ENCODE results near the gene KRT39.

The KRT39 gene

DNA sequence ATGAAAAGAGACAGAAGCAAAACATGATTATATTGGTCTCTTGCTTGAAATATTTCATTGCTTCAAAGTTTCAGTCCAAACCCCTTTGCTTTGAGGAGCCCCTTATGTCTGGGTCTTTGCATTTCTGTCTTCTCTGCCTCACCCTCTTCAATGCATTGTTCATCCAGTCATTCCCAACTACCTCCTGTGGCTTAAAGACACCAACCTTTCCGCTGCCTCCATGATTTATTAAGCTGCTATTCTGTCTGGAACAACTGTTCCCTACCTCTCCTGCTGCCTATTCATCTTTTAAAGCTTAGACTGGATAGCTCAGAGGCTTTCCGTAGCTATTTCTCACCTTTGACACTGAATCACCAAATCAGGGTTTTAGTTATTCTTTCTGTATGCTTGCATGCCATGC lies 30.6 kb upstream of the KRT39 start:
- no peak overlapping the region for H3K4me3 ChIP-seq (ENCODE audit: low read depth, low read length)
- TF ChIP-seq, protein P1, sequence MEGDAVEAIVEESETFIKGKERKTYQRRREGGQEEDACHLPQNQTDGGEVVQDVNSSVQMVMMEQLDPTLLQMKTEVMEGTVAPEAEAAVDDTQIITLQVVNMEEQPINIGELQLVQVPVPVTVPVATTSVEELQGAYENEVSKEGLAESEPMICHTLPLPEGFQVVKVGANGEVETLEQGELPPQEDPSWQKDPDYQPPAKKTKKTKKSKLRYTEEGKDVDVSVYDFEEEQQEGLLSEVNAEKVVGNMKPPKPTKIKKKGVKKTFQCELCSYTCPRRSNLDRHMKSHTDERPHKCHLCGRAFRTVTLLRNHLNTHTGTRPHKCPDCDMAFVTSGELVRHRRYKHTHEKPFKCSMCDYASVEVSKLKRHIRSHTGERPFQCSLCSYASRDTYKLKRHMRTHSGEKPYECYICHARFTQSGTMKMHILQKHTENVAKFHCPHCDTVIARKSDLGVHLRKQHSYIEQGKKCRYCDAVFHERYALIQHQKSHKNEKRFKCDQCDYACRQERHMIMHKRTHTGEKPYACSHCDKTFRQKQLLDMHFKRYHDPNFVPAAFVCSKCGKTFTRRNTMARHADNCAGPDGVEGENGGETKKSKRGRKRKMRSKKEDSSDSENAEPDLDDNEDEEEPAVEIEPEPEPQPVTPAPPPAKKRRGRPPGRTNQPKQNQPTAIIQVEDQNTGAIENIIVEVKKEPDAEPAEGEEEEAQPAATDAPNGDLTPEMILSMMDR (IDR thresholded peaks at IDR 0.05; ENCODE audit: insufficient read depth, low read depth, low read length, missing control alignments) = no peak
- no peak for DNase-seq (ENCODE audit: low read depth)

- TF ChIP-seq, protein P1 (IDR thresholded peaks at IDR 0.05; ENCODE audit: insufficient read depth, low read depth, low read length, missing control alignments) = no peak
- no peak overlapping the region for H3K4me3 ChIP-seq (ENCODE audit: low read depth, low read length)
- DNase-seq (ENCODE audit: low read depth) = no peak
Measured at GRCh38 chr17:40996829-40997228, 30.1 kb upstream of the KRT39 start.

DNA sequence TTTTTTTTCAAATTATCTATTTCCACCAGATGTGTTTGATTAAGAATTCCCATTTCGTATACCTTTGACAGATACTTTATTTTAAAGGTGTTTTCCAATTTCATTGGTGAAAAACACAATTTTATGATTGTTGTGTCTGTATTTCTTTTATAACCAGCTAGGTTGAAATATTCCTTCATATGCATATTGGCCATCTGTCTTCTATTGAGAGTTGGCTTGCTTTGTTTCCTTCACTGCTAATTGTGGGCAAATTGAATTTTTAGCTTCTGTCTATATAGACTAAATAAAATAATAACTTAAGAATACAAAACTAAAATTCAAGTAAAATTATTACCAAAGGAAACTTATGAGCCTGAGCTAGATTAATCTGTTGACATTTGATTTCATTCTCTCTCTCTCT lies 28.4 kb upstream of the KRT39 start:
- DNase-seq (ENCODE audit: low read depth) = no peak
- no peak overlapping the region for H3K4me3 ChIP-seq (ENCODE audit: low read depth, low read length)
- TF ChIP-seq, protein P1 (IDR thresholded peaks at IDR 0.05; ENCODE audit: insufficient read depth, low read depth, low read length, missing control alignments) = no peak

GRCh38 chr17:40993839-40994238 lies 27.1 kb upstream of the KRT39 start, which contains the start of gene KRTAP3-3:
TSS of gene KRTAP3-3 (minus strand) at chr17:40994164. CDS start at chr17:40994097, 67 bp downstream.
- TF ChIP-seq, protein P1 (IDR thresholded peaks at IDR 0.05; ENCODE audit: insufficient read depth, low read depth, low read length, missing control alignments) = no peak
- no peak for DNase-seq (ENCODE audit: low read depth)
- H3K4me3 ChIP-seq (ENCODE audit: low read depth, low read length) = no peak within 1 kb of the TSS

DNA sequence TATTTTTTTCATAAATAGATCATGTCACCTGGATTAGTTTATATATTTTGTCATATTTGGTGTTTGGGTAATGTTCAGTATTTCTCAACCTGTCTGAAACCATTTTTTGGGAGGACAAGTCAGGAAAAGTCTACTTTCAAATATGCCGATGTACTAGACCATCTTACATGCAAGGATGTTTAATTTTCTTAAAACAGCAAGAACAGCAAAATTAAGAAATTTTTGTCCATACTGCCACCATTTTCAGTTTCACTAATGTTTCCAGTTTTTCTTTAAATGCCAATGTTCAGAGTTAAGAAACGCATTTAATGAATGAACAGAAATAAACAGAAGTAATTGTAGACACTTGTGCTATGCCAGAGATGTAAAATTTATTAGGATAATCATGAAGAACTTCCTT lies 26.3 kb upstream of the KRT39 start:
- TF ChIP-seq, protein P1 (IDR thresholded peaks at IDR 0.05; ENCODE audit: insufficient read depth, low read depth, low read length, missing control alignments) = no peak
- no peak overlapping the region for H3K4me3 ChIP-seq (ENCODE audit: low read depth, low read length)
- DNase-seq (ENCODE audit: low read depth) = no peak

DNA sequence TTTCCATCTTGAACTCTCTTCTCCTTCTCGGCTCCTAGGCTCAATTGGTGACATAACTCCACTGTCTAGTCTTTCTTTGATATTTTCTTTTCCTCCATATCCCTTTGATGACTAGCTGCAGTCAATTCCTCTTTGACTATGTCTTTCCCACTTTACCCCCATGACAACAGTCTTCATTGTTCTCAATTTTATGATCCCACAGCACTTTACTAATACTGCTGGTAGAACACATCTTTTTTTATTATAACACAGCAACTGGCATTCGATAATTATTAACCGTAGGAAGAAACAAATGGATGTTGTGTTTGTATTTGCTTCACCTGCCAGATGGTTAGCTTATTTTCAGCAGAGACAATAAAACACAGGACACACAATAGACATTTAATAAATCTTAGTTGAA lies 25.9 kb upstream of the KRT39 start:
- DNase-seq (ENCODE audit: low read depth) = no peak
- TF ChIP-seq, protein P1 (IDR thresholded peaks at IDR 0.05; ENCODE audit: insufficient read depth, low read depth, low read length, missing control alignments) = no peak
- H3K4me3 ChIP-seq (ENCODE audit: low read depth, low read length) = no peak overlapping the region

GRCh38 chr17:40986920-40987319 lies 20.2 kb upstream of the KRT39 start:
- TF ChIP-seq, protein P1 (IDR thresholded peaks at IDR 0.05; ENCODE audit: insufficient read depth, low read depth, low read length, missing control alignments) = no peak
- H3K4me3 ChIP-seq (ENCODE audit: low read depth, low read length) = no peak overlapping the region
- no peak for DNase-seq (ENCODE audit: low read depth)

Data from GM12865 (cell line).